ENCODE data around the gene ABCG2. TPM values are rescaled to one million over a fixed set of nuclear protein-coding genes. Genes with fewer than 3 reads are reported as not detected.

Gene ABCG2
- 1 to 10 TPM in 1 of 2 donors, under 1 TPM in 1; 0.31 to 4.0 TPM for total RNA-seq
- polyA plus RNA-seq (2013, experiment 1 of 2), result 0.36 TPM
- polyA plus RNA-seq (2013, experiment 2 of 2), result 1.2 TPM
- long read RNA-seq, experiment 1, result 0 reads
- long read RNA-seq, experiment 2, result 0 reads
- long read RNA-seq, experiment 3, full-length matches to known transcripts, result 23 of 42 reads
- long read RNA-seq, experiment 3, partial matches to known transcripts, result 1 of 42 reads
- long read RNA-seq, experiment 3, other reads (novel, unspliced or antisense), result 18 of 42 reads
- long read RNA-seq, experiment 4, result 0 reads

- no peak for TF ChIP-seq CTCF (conservative IDR thresholded peaks at IDR 0.05)
- Mint-ChIP-seq H3K4me3 (peak within 1 kb of the TSS; percentile 57), H3K4me1 (peaks cover 4% of the 10 kb centered on the region), H3K36me3 (ENCODE audit: low read depth) (no peaks in the 10 kb centered on the region), H3K27me3 (ENCODE audit: insufficient read depth) (peaks cover 20% of the 10 kb centered on the region), H3K9me3 (peaks cover 2% of the 10 kb centered on the region), H3K27ac (peak within 1 kb of the TSS; percentile 75)
- peak; percentile 91 for DNase-seq
- Histone ChIP-seq H3K36me3 (ENCODE audit: control insufficient read depth, insufficient read depth, low read length) (no peaks in the 10 kb centered on the region), H3K9me3 (ENCODE audit: control insufficient read depth, low read length) (no peaks in the 10 kb centered on the region), H3K9ac (ENCODE audit: extremely low read depth, low read length, poor library complexity, severe bottlenecking) (no peak within 1 kb of the TSS), H3K4me1 (ENCODE audit: control insufficient read depth, insufficient read depth, low read length) (no peaks in the 10 kb centered on the region), H3K4me3 (ENCODE audit: low read length) (peak within 1 kb of the TSS; percentile 83), H3K27me3 (ENCODE audit: control insufficient read depth, insufficient read depth, low read length, poor library complexity, severe bottlenecking) (peaks cover 29% of the 10 kb centered on the region), H3K27ac (ENCODE audit: low read depth, low read length) (no peak within 1 kb of the TSS)
- 0% methylated on average over 12 to 70 of the region's 70 CpGs for WGBS, 2 experiments (ENCODE audit: insufficient coverage in 1 of 2, insufficient read length in 1 of 2)
Observed at GRCh38 chr4:88158489-88159228, at the start of gene ABCG2. Gene ABCG2 (minus strand): TSS chr4:88158639. CDS start chr4:88139995, 18,644 bp downstream.

- Mint-ChIP-seq H3K36me3 (ENCODE audit: low read depth) (no peaks in the 10 kb centered on the region), H3K4me3 (no peak overlapping the region), H3K9me3 (no peaks in the 10 kb centered on the region), H3K27me3 (ENCODE audit: insufficient read depth) (no peaks in the 10 kb centered on the region), H3K4me1 (peaks cover 2% of the 10 kb centered on the region), H3K27ac (no peak overlapping the region)
- Histone ChIP-seq H3K27me3 (ENCODE audit: control insufficient read depth, insufficient read depth, low read length, poor library complexity, severe bottlenecking) (no peaks in the 10 kb centered on the region), H3K4me3 (ENCODE audit: low read length) (no peak overlapping the region), H3K4me1 (ENCODE audit: control insufficient read depth, insufficient read depth, low read length) (no peaks in the 10 kb centered on the region), H3K9me3 (ENCODE audit: control insufficient read depth, low read length) (no peaks in the 10 kb centered on the region), H3K36me3 (ENCODE audit: control insufficient read depth, insufficient read depth, low read length) (no peaks in the 10 kb centered on the region), H3K27ac (ENCODE audit: low read depth, low read length) (no peak overlapping the region), H3K9ac (ENCODE audit: extremely low read depth, low read length, poor library complexity, severe bottlenecking) (no peak overlapping the region)
- TF ChIP-seq CTCF (conservative IDR thresholded peaks at IDR 0.05), result no peak
- DNase-seq, result no peak
- 64 to 75% methylated on average over 3 of the region's 4 CpGs for WGBS, 2 experiments (ENCODE audit: insufficient coverage in 1 of 2, insufficient read length in 1 of 2)
Observed at GRCh38 chr4:88208156-88208555, 49.7 kb upstream of the ABCG2 start.

- no peak overlapping the region for H3K4me3 ChIP-seq (ENCODE audit: low read length)
- no peak overlapping the region for H3K27ac Mint-ChIP-seq
Observed at GRCh38 chr4:88207171-88207570, 48.7 kb upstream of the ABCG2 start.

More at GRCh38 chr4:88207171-88207570, 48.7 kb upstream of the ABCG2 start:
- Mint-ChIP-seq H3K4me1 (peaks cover 2% of the 10 kb centered on the region), H3K9me3 (no peaks in the 10 kb centered on the region), H3K4me3 (no peak overlapping the region), H3K36me3 (ENCODE audit: low read depth) (no peaks in the 10 kb centered on the region), H3K27me3 (ENCODE audit: insufficient read depth) (no peaks in the 10 kb centered on the region)
- Histone ChIP-seq H3K27ac (ENCODE audit: low read depth, low read length) (no peak overlapping the region), H3K9me3 (ENCODE audit: control insufficient read depth, low read length) (no peaks in the 10 kb centered on the region), H3K9ac (ENCODE audit: extremely low read depth, low read length, poor library complexity, severe bottlenecking) (no peak overlapping the region), H3K4me1 (ENCODE audit: control insufficient read depth, insufficient read depth, low read length) (no peaks in the 10 kb centered on the region), H3K36me3 (ENCODE audit: control insufficient read depth, insufficient read depth, low read length) (no peaks in the 10 kb centered on the region), H3K27me3 (ENCODE audit: control insufficient read depth, insufficient read depth, low read length, poor library complexity, severe bottlenecking) (no peaks in the 10 kb centered on the region)
- no peak for DNase-seq
- WGBS, 2 experiments (ENCODE audit: insufficient coverage in 1 of 2, insufficient read length in 1 of 2), result 88% methylated on average over 1 to 4 of the region's 4 CpGs
- TF ChIP-seq CTCF (conservative IDR thresholded peaks at IDR 0.05), result no peak
